Measurements from ENCODE around the gene CFAP65. TPM values are rescaled to one million over a fixed set of nuclear protein-coding genes. Genes with fewer than 3 reads are reported as not detected.

The CFAP65 gene
- total RNA-seq, 1 experiment from 2014 or later, result 0.44 TPM

- Mint-ChIP-seq H3K4me3 (no peak overlapping the region), H3K36me3 (no peaks in the 10 kb centered on the region), H3K27me3 (ENCODE audit: low read depth) (peaks cover 85% of the 10 kb centered on the region), H3K9me3 (no peaks in the 10 kb centered on the region), H3K4me1 (peaks cover 8% of the 10 kb centered on the region), H3K27ac (no peak overlapping the region)
- no peak for DNase-seq (ENCODE audit: low spot score)
- ChIA-PET CTCF (interaction anchor here (1.1 to 2.1 kb wide), 5 partner anchors 24 to 95 kb away, joined by 3 to 9 read pairs (median 3); no protein-coding TSS in a partner anchor), POLR2A (no interaction called here)
- no peak for ATAC-seq
- TF ChIP-seq TEAD1 (CRISPR knock-in tag; IDR thresholded peaks at IDR 0.05) (no peak), AFF4 (CRISPR knock-in tag; IDR thresholded peaks at IDR 0.05; ENCODE audit: borderline replicate concordance) (no peak), JAZF1 (CRISPR knock-in tag; IDR thresholded peaks at IDR 0.05) (no peak), ERG (CRISPR knock-in tag; IDR thresholded peaks at IDR 0.05) (no peak)
Measured at GRCh38 chr2:218956039-218956438, 85.3 kb downstream of the CFAP65 start.

GRCh38 chr2:218954541-218955300 is 86.6 kb downstream of the CFAP65 start:
- Mint-ChIP-seq H3K27me3 (ENCODE audit: low read depth) (peaks cover 74% of the 10 kb centered on the region), H3K9me3 (no peaks in the 10 kb centered on the region), H3K4me3 (no peak overlapping the region), H3K4me1 (peaks cover 4% of the 10 kb centered on the region; the same call in 1 of the 2 replicates), H3K27ac (no peak overlapping the region), H3K36me3 (no peaks in the 10 kb centered on the region)
- no peak for ATAC-seq
- POLR2A ChIA-PET, result no interaction called here
- DNase-seq (ENCODE audit: low spot score), result no peak
- CTCF ChIA-PET, result interaction anchor here (0.8 to 2.1 kb wide), 5 partner anchors 25 to 94 kb away, joined by 3 to 10 read pairs (median 6); no protein-coding TSS in a partner anchor
- TF ChIP-seq NR3C1 (CRISPR knock-in tag; conservative IDR thresholded peaks at IDR 0.05; ENCODE audit: low read depth) (no peak), FOXK1 (CRISPR knock-in tag; IDR thresholded peaks at IDR 0.05) (no peak), ARID4B (CRISPR knock-in tag; IDR thresholded peaks at IDR 0.05; ENCODE audit: borderline replicate concordance) (no peak), SMAD4 (CRISPR knock-in tag; IDR thresholded peaks at IDR 0.05) (no peak), FOXJ3 (CRISPR knock-in tag; IDR thresholded peaks at IDR 0.05; ENCODE audit: borderline replicate concordance) (no peak), E2F4 (CRISPR knock-in tag; IDR thresholded peaks at IDR 0.05; ENCODE audit: borderline replicate concordance, low read depth) (no peak), MYBL2 (CRISPR knock-in tag; IDR thresholded peaks at IDR 0.05) (no peak), HMGXB4 (CRISPR knock-in tag; IDR thresholded peaks at IDR 0.05) (no peak), ZNF425 (CRISPR knock-in tag; conservative IDR thresholded peaks at IDR 0.05) (no peak), AR (CRISPR knock-in tag; IDR thresholded peaks at IDR 0.05) (no peak), ATF1 (CRISPR knock-in tag; IDR thresholded peaks at IDR 0.05) (no peak)
